Measurements from ENCODE around the gene TCEAL8. TPM values are rescaled to one million over a fixed set of nuclear protein-coding genes. Genes with fewer than 3 reads are reported as not detected.

The TCEAL8 gene
- 30.0 TPM for total RNA-seq (2013)
- polyA plus RNA-seq = 10 to 100 TPM in 2 of 3 donors, 1 to 10 TPM in 1; 7.0 to 33.7 (median 30.2) TPM
- 4.8 and 8.4 TPM in 2 replicates for polyA minus RNA-seq
- 0.50 to 11.7 (median 7.9) reads per million in 11 experiments for total RNA-seq

GRCh38 chrX:103254921-103255493, at the start of gene TCEAL8:
Gene TCEAL8 (minus strand): TSS chrX:103255155. CDS start chrX:103253979, 1,176 bp downstream.
- Mint-ChIP-seq H3K4me1 (peaks cover 16% of the 10 kb centered on the region), H3K9me3 (peaks cover 0 to 5% (median 0%) of the 10 kb centered on the region in 7 donors), H3K4me3 (peak within 1 kb of the TSS; percentile 90 to 92), H3K27me3 (ENCODE audit: low read depth in 3 of 3) (peaks cover 0 to 5% (median 3%) of the 10 kb centered on the region in 3 donors), H3K36me3 (peaks cover 0 to 1% of the 10 kb centered on the region in 2 donors), H3K27ac (peak within 1 kb of the TSS in 6 of 7 donors; percentile 80 to 91 (median 86))
- Histone ChIP-seq H3K4me1 (ENCODE audit: control insufficient read depth in 1 of 2, insufficient read depth in 2 of 2, low read length in 2 of 2) (peaks cover 11 to 14% of the 10 kb centered on the region in 2 donors), H3K27ac (ENCODE audit: low read depth in 1 of 2, low read length in 2 of 2) (peak within 1 kb of the TSS; percentile 4 to 74), H3K27me3 (ENCODE audit: control insufficient read depth in 2 of 2, insufficient read depth in 2 of 2, low read length in 2 of 2) (no peaks in the 10 kb centered on the region), H3K36me3 (replicated peaks in 1 of 2; ENCODE audit: control insufficient read depth in 1 of 2, insufficient read depth in 2 of 2, low read length in 2 of 2) (no peaks in the 10 kb centered on the region), H3K9me3 (replicated peaks in 1 of 2; ENCODE audit: control insufficient read depth in 1 of 2, insufficient read depth in 1 of 2, low read length in 2 of 2) (no peaks in the 10 kb centered on the region), H3K4me2 (replicated peaks; ENCODE audit: extremely low read depth, low read length, poor library complexity, severe bottlenecking) (peak within 1 kb of the TSS; percentile 71), H3K9ac (ENCODE audit: insufficient read depth, low read length, poor library complexity, severe bottlenecking) (peak within 1 kb of the TSS; percentile 58), H3K4me3 (replicated peaks in 1 of 3; ENCODE audit: low read depth in 2 of 3, low read length in 3 of 3) (peak within 1 kb of the TSS; percentile 74 to 84 (median 79)), H4K20me1 (ENCODE audit: insufficient read depth, low read length) (no peaks in the 10 kb centered on the region), H3K79me2 (ENCODE audit: insufficient read depth, low read length) (peaks cover 12% of the 10 kb centered on the region), H2AFZ (ENCODE audit: insufficient read depth, low read depth, low read length, poor library complexity, severe bottlenecking) (peak within 1 kb of the TSS; percentile 82)
- DNase-seq = peak; percentile 43 to 69 (median 60)
- WGBS (ENCODE audit: insufficient coverage) = 0% methylated on average over 10 of the region's 22 CpGs
- TF ChIP-seq CTCF (IDR thresholded peaks at IDR 0.05) = no peak
- intact Hi-C loops (cut with micrococcal nuclease) = no loop called here

- H3K9me3 Mint-ChIP-seq = peaks cover 0 to 1% (median 0%) of the 10 kb centered on the region in 7 donors
- Histone ChIP-seq H3K27ac (ENCODE audit: low read depth in 1 of 2, low read length in 2 of 2) (no peak overlapping the region), H3K4me1 (ENCODE audit: control insufficient read depth in 1 of 2, insufficient read depth in 2 of 2, low read length in 2 of 2) (no peaks in the 10 kb centered on the region), H4K20me1 (ENCODE audit: insufficient read depth, low read length) (no peaks in the 10 kb centered on the region), H3K79me2 (ENCODE audit: insufficient read depth, low read length) (no peaks in the 10 kb centered on the region), H2AFZ (ENCODE audit: insufficient read depth, low read depth, low read length, poor library complexity, severe bottlenecking) (no peak overlapping the region), H3K36me3 (replicated peaks in 1 of 2; ENCODE audit: control insufficient read depth in 1 of 2, insufficient read depth in 2 of 2, low read length in 2 of 2) (no peaks in the 10 kb centered on the region), H3K4me3 (replicated peaks in 1 of 3; ENCODE audit: low read depth in 2 of 3, low read length in 3 of 3) (no peak overlapping the region), H3K9me3 (replicated peaks in 1 of 2; ENCODE audit: control insufficient read depth in 1 of 2, insufficient read depth in 1 of 2, low read length in 2 of 2) (no peaks in the 10 kb centered on the region), H3K4me2 (replicated peaks; ENCODE audit: extremely low read depth, low read length, poor library complexity, severe bottlenecking) (no peak overlapping the region), H3K9ac (ENCODE audit: insufficient read depth, low read length, poor library complexity, severe bottlenecking) (no peak overlapping the region), H3K27me3 (ENCODE audit: control insufficient read depth in 2 of 2, insufficient read depth in 2 of 2, low read length in 2 of 2) (peaks cover under 1 to 2% of the 10 kb centered on the region in 2 donors)
- H3K27ac Mint-ChIP-seq = no peak overlapping the region
- no peak overlapping the region for H3K4me3 Mint-ChIP-seq
- intact Hi-C loops (cut with micrococcal nuclease) = no loop called here
- no peaks in the 10 kb centered on the region for H3K36me3 Mint-ChIP-seq
- H3K4me1 Mint-ChIP-seq = no peaks in the 10 kb centered on the region
- H3K27me3 Mint-ChIP-seq (ENCODE audit: low read depth in 3 of 3) = peaks cover 0 to 5% (median 3%) of the 10 kb centered on the region in 3 donors
- no peak for DNase-seq
- TF ChIP-seq CTCF (IDR thresholded peaks at IDR 0.05) = no peak
These were observed 49.8 kb upstream of the TCEAL8 start for GRCh38 chrX:103304705-103305104.
